ENCODE data around the gene CHTOP.
"Not testable (repeated sequence)": the region's sequence is repeated elsewhere in the genome, so short reads cannot be mapped to it uniquely, and the experiment has no call there.

The CHTOP gene

GRCh38 chr1:153635872-153636271, 2.0 kb downstream of the CHTOP start:
- DNase-seq = no peak

GRCh38 chr1:153636312-153636711, 2.4 kb downstream of the CHTOP start:
- no peak for DNase-seq

- DNase-seq = no peak
Measured at GRCh38 chr1:153638261-153638660, 4.4 kb downstream of the CHTOP start.

- DNase-seq = no peak
Measured at GRCh38 chr1:153639280-153639679, 5.4 kb downstream of the CHTOP start.

GRCh38 chr1:153640213-153640612, 6.3 kb downstream of the CHTOP start:
- not testable (repeated sequence) for DNase-seq

GRCh38 chr1:153640861-153641260, 7.0 kb downstream of the CHTOP start:
- no peak for DNase-seq

- no peak for DNase-seq
Measured at GRCh38 chr1:153642161-153642560, 8.3 kb downstream of the CHTOP start.

GRCh38 chr1:153643100-153643499, 9.2 kb downstream of the CHTOP start:
- DNase-seq = no peak

GRCh38 chr1:153643816-153644215, 9.9 kb downstream of the CHTOP start:
- DNase-seq = no peak

- no peak for DNase-seq
Measured at GRCh38 chr1:153646672-153647345, 12.9 kb downstream of the CHTOP start.

- DNase-seq = no peak
Measured at GRCh38 chr1:153647346-153647714, 13.5 kb downstream of the CHTOP start.

- no peak for DNase-seq
Measured at GRCh38 chr1:153648000-153648643, 14.3 kb downstream of the CHTOP start.

- DNase-seq = no peak
Measured at GRCh38 chr1:153649137-153649862, 15.4 kb downstream of the CHTOP start.

GRCh38 chr1:153649863-153650235, 16.0 kb downstream of the CHTOP start:
- DNase-seq = no peak

- no peak for DNase-seq
Measured at GRCh38 chr1:153651771-153652170, 17.9 kb downstream of the CHTOP start.

- DNase-seq = no peak
Measured at GRCh38 chr1:153652805-153653500, 19.1 kb downstream of the CHTOP start.

- DNase-seq = no peak
Measured at GRCh38 chr1:153655333-153655732, 21.5 kb downstream of the CHTOP start.

- peak; percentile 51 for DNase-seq
Measured at GRCh38 chr1:153658400-153659174, 24.7 kb downstream of the CHTOP start, which contains the start of gene SNAPIN. SNAPIN (plus strand) TSS chr1:153658703; CDS start chr1:153658744, 41 bp downstream.

GRCh38 chr1:153659175-153659534, 25.3 kb downstream of the CHTOP start:
- no peak for DNase-seq

- no peak for DNase-seq
Measured at GRCh38 chr1:153659656-153660055, 25.8 kb downstream of the CHTOP start.

- no peak for DNase-seq
Measured at GRCh38 chr1:153661111-153661708, 27.3 kb downstream of the CHTOP start.

- DNase-seq = no peak
Measured at GRCh38 chr1:153662269-153662668, 28.4 kb downstream of the CHTOP start.

Data from NCI-H524 treated with DMSO at 0.1 percent for 48 hours (cell line).